Activated CD8-positive, alpha-beta memory T cell treated with anti-CD3 and anti-CD28 coated beads for 36 hours (primary cell): Measurements from ENCODE around the gene MGAT4B. TPM values are rescaled to one million over a fixed set of nuclear protein-coding genes. Genes with fewer than 3 reads are reported as not detected.

ENCODE experiments used
- CTCF ChIA-PET: fragments of 350-600 bp; sonication (Branson Sonifier 250); formaldehyde crosslinking; loops from one replicate; lab custom pipeline; 2021; ENCODE audit warnings: antibody characterized with exemption; lab: Charles Lee
- POLR2A ChIA-PET: fragments of 350-600 bp; sonication (Branson Sonifier 250); formaldehyde crosslinking; loops from one replicate; lab custom pipeline; 2021; ENCODE audit warnings: antibody characterized with exemption; lab: Charles Lee
- total RNA-seq, 2 experiments: library from RNA; stranded (reverse); gene quantifications; one replicate each; pipeline ENCODE4 v1.2.3, GENCODE V29; 2021

Gene MGAT4B
- total RNA-seq, 2 experiments from 2014 or later = 94.7 to 99.9 TPM

GRCh38 chr5:179817470-179817840, 10.8 kb upstream of the MGAT4B start:
- ChIA-PET POLR2A (interaction anchor here (0.5 to 0.7 kb wide), 4 partner anchors 21 to 156 kb away, joined by 3 to 11 read pairs (median 3); no protein-coding TSS in a partner anchor), CTCF (interaction anchor here (0.6 kb wide), 2 partner anchors 10 to 16 kb away, joined by 3 to 4 read pairs; no protein-coding TSS in a partner anchor)

GRCh38 chr5:179816796-179817469, 10.3 kb upstream of the MGAT4B start:
- POLR2A ChIA-PET = interaction anchor here (0.6 to 0.7 kb wide), 3 partner anchors 20 to 22 kb away, joined by 3 to 11 read pairs (median 3); no protein-coding TSS in a partner anchor

GRCh38 chr5:179816401-179816795, 9.7 kb upstream of the MGAT4B start:
- CTCF ChIA-PET = interaction anchor here (1.2 to 1.5 kb wide), 2 partner anchors 15 to 17 kb away, joined by 3 to 6 read pairs; no protein-coding TSS in a partner anchor
- POLR2A ChIA-PET = no interaction called here

More at GRCh38 chr5:179816796-179817469, 10.3 kb upstream of the MGAT4B start:
- CTCF ChIA-PET = interaction anchor here (0.6 kb wide), 1 partner anchor 15 kb away, joined by 3 read pairs; no protein-coding TSS in a partner anchor

GRCh38 chr5:179815491-179816249, 9.0 kb upstream of the MGAT4B start:
- ChIA-PET CTCF (interaction anchor here (1.2 to 1.5 kb wide), 2 partner anchors 14 to 18 kb away, joined by 3 to 6 read pairs; no protein-coding TSS in a partner anchor), POLR2A (no interaction called here)

GRCh38 chr5:179814090-179814489, 7.4 kb upstream of the MGAT4B start:
- CTCF ChIA-PET = interaction anchor here (0.9 kb wide), 1 partner anchor 12 kb away, joined by 3 read pairs; no protein-coding TSS in a partner anchor
- POLR2A ChIA-PET = interaction anchor here (0.7 kb wide), 1 partner anchor 19 kb away, joined by 3 read pairs; no protein-coding TSS in a partner anchor

- CTCF ChIA-PET = interaction anchor here (0.9 kb wide), 1 partner anchor 11 kb away, joined by 3 read pairs; no protein-coding TSS in a partner anchor
- POLR2A ChIA-PET = interaction anchor here (0.7 kb wide), 1 partner anchor 20 kb away, joined by 3 read pairs; no protein-coding TSS in a partner anchor
Observed at GRCh38 chr5:179812997-179813607, 6.4 kb upstream of the MGAT4B start.

GRCh38 chr5:179812135-179812825, 5.6 kb upstream of the MGAT4B start:
- CTCF ChIA-PET = interaction anchor here (1.3 kb wide), 1 partner anchor 10 kb away, joined by 5 read pairs; no protein-coding TSS in a partner anchor
- POLR2A ChIA-PET = no interaction called here

- ChIA-PET CTCF (interaction anchor here (1.6 kb wide), 1 partner anchor 14 kb away, joined by 5 read pairs; the partner anchor contains the start of gene SQSTM1), POLR2A (interaction anchor here (0.6 to 2.1 kb wide), 6 partner anchors 9 to 182 kb away, joined by 3 to 6 read pairs (median 4); partner anchors contain the start of genes HNRNPH1 and SQSTM1)
Observed at GRCh38 chr5:179805529-179806249, 977 bp downstream of the MGAT4B start.

GRCh38 chr5:179805070-179805528, 1.6 kb downstream of the MGAT4B start:
- ChIA-PET CTCF (interaction anchor here (1.6 kb wide), 1 partner anchor 15 kb away, joined by 5 read pairs; the partner anchor contains the start of gene SQSTM1), POLR2A (interaction anchor here (0.6 to 2.1 kb wide), 4 partner anchors 8 to 182 kb away, joined by 3 to 6 read pairs (median 4); partner anchors contain the start of gene HNRNPH1)

- ChIA-PET POLR2A (interaction anchor here (0.5 to 1.3 kb wide), 2 partner anchors 10 to 133 kb away, joined by 5 to 6 read pairs; no protein-coding TSS in a partner anchor), CTCF (interaction anchor here (1.7 kb wide), 1 partner anchor 26 kb away, joined by 4 read pairs; no protein-coding TSS in a partner anchor)
Observed at GRCh38 chr5:179804555-179804947, 2.1 kb downstream of the MGAT4B start.

GRCh38 chr5:179803651-179804554, 2.8 kb downstream of the MGAT4B start:
- CTCF ChIA-PET = interaction anchor here (1.7 kb wide), 1 partner anchor 26 kb away, joined by 4 read pairs; no protein-coding TSS in a partner anchor
- POLR2A ChIA-PET = interaction anchor here (0.5 to 1.3 kb wide), 2 partner anchors 9 to 133 kb away, joined by 5 to 6 read pairs; no protein-coding TSS in a partner anchor

GRCh38 chr5:179802950-179803562, 3.6 kb downstream of the MGAT4B start:
- ChIA-PET POLR2A (interaction anchor here (1.3 kb wide), 1 partner anchor 8 kb away, joined by 6 read pairs; no protein-coding TSS in a partner anchor), CTCF (interaction anchor here (1.2 to 2.1 kb wide), 6 partner anchors 11 to 105 kb away, joined by 4 to 13 read pairs (median 6); partner anchors contain the start of genes SQSTM1 and TBC1D9B)

GRCh38 chr5:179802207-179802883, 4.3 kb downstream of the MGAT4B start:
- ChIA-PET CTCF (interaction anchor here (0.6 to 2.1 kb wide), 19 partner anchors 9 to 105 kb away, joined by 3 to 13 read pairs (median 4); partner anchors contain the start of genes SQSTM1 and TBC1D9B), POLR2A (interaction anchor here (0.5 to 0.6 kb wide), 2 partner anchors 18 to 105 kb away, joined by 3 to 4 read pairs; partner anchors contain the start of gene SQSTM1)
